GM12878 (cell line): ENCODE data around the gene THOC5. TPM values are rescaled to one million over a fixed set of nuclear protein-coding genes. Genes with fewer than 3 reads are reported as not detected.

ENCODE experiments used
- ATAC-seq: fragments of 200-7000 bp; cut with Tn5 transposase; 3 replicates; pipeline ENCODE4 v1.9.1; 2020; ENCODE audit warnings: mild to moderate bottlenecking, moderate library complexity
- BruUV-seq: library from RNA; stranded (reverse); fragments of 400-500 nt; replicated peaks from 2 replicates; lab custom pipeline; 2021; lab: Mats Ljungman, UMichigan
- CTCF ChIA-PET: fragments of 300-600 bp; sonication (Branson Sonifier 250); formaldehyde crosslinking; extraction: SDS; loops from one replicate; lab custom pipeline; 2021; ENCODE audit warnings: inconsistent platforms; lab: Yijun Ruan, JAX
- POLR2A ChIA-PET: fragments of 350-600 bp; formaldehyde crosslinking; extraction: SDS; loops from one replicate; lab custom pipeline; 2021; ENCODE audit warnings: inconsistent platforms; lab: Charles Lee
- RAD21 ChIA-PET: fragments of 300-600 bp; sonication (Branson Sonifier 250); formaldehyde crosslinking; loops from one replicate; lab custom pipeline; 2023; ENCODE audit warnings: antibody characterized with exemption; ENCODE audit not compliant: unreplicated experiment; lab: Charles Lee
- SMC1A ChIA-PET: fragments of 300-600 bp; sonication (Branson Sonifier 250); formaldehyde crosslinking; loops from one replicate; lab custom pipeline; 2023; ENCODE audit not compliant: unreplicated experiment, uncharacterized antibody; lab: Charles Lee
- DNase-seq: peaks from one replicate; pipeline ENCODE4 v3.0.0-alpha.2; 2011; ENCODE audit warnings: low read depth, low spot score
- FAIRE-seq: peaks from 3 replicates; lab custom pipeline; 2011; peaks lifted over from hg19 to GRCh38; lab: Jason Lieb, UNC
- H2AFZ ChIP-seq: 2 replicates; pipeline ENCODE4 v1.6.0; 2011; ENCODE audit warnings: low read depth, low read length, control low read depth; ENCODE audit not compliant: control insufficient read depth
- H3K27ac ChIP-seq: 2 replicates; pipeline ENCODE4 v1.5.1; 2011; ENCODE audit warnings: control low read depth; ENCODE audit not compliant: control insufficient read depth, insufficient read depth
- H3K27me3 ChIP-seq, 2 experiments: replicated peaks in 1 of 2; 2 replicates each; pipeline versions ENCODE4 v1.6.0 to v1.6.1; 2011; ENCODE audit warnings: low read length in 1 of 2; ENCODE audit not compliant: control insufficient read depth in 2 of 2, insufficient read depth in 2 of 2
- H3K36me3 ChIP-seq, 2 experiments: 2 replicates each; pipeline ENCODE4 v1.5.1; 2011; ENCODE audit warnings: low read length in 1 of 2; ENCODE audit not compliant: control insufficient read depth in 2 of 2, insufficient read depth in 2 of 2
- H3K4me1 ChIP-seq: 2 replicates; pipeline ENCODE4 v1.6.1; 2011; ENCODE audit warnings: mild to moderate bottlenecking, low read length, moderate library complexity, mixed read lengths; ENCODE audit not compliant: control insufficient read depth, insufficient read depth
- H3K4me2 ChIP-seq: 2 replicates; pipeline ENCODE4 v1.6.0; 2011; ENCODE audit warnings: control low read depth; ENCODE audit not compliant: control insufficient read depth, insufficient read depth
- H3K4me3 ChIP-seq: fragments of 200-600 bp; sonication (generic); 2 replicates; pipeline ENCODE4 v1.5.1; 2016
- H3K79me2 ChIP-seq: 2 replicates; pipeline ENCODE4 v1.6.0; 2011; ENCODE audit warnings: low read length; ENCODE audit not compliant: control insufficient read depth, insufficient read depth
- H3K9ac ChIP-seq: 2 replicates; pipeline ENCODE4 v1.8.0; 2011; ENCODE audit warnings: low read length, control low read depth, mixed read lengths; ENCODE audit not compliant: control insufficient read depth, insufficient read depth
- H3K9me3 ChIP-seq: replicated peaks from 3 replicates; pipeline ENCODE4 v1.5.1; 2011; ENCODE audit warnings: mild to moderate bottlenecking, low read length; ENCODE audit not compliant: control insufficient read depth, insufficient read depth
- H4K20me1 ChIP-seq: 2 replicates; pipeline ENCODE4 v1.6.0; 2011; ENCODE audit not compliant: control insufficient read depth, insufficient read depth
- ASH2L ChIP-seq: fragments of 300-600, 200-600 bp; sonication (generic); IDR thresholded peaks from 2 replicates; pipeline ENCODE4 v1.6.1; 2017; ENCODE audit warnings: low read depth, mild to moderate bottlenecking, borderline replicate concordance
- ESRRA ChIP-seq: IDR thresholded peaks from 2 replicates; pipeline ENCODE4 v1.6.1; 2012; ENCODE audit warnings: mild to moderate bottlenecking, low read length, improper control_type of control experiment
- GABPA ChIP-seq: IDR thresholded peaks from 2 replicates; pipeline ENCODE4 v1.6.1; 2014; ENCODE audit warnings: antibody characterized with exemption, low read depth, mild to moderate bottlenecking, inconsistent platforms
- NKRF ChIP-seq: fragments of 450-650 bp; conservative IDR thresholded peaks from 2 replicates; pipeline ENCODE4 v1.6.1; 2017; ENCODE audit warnings: mild to moderate bottlenecking, moderate library complexity
- PML ChIP-seq: IDR thresholded peaks from 2 replicates; pipeline ENCODE4 v1.6.1; 2012; ENCODE audit warnings: low read length, inconsistent platforms
- SMAD5 ChIP-seq: IDR thresholded peaks from 2 replicates; pipeline ENCODE4 v1.6.1; 2016; ENCODE audit warnings: antibody characterized with exemption, low read depth
- WGBS: methylation state at CpG from one replicate; pipeline ENCODE4 v1.1.6; 2016; ENCODE audit warnings: low lambda C conversion rate; ENCODE audit not compliant: insufficient replicate concordance, insufficient coverage; ENCODE audit errors: missing lambda C conversion rate; 5-methylcytosine and 5-hydroxymethylcytosine counted together
- in situ Hi-C: fragments of 300-500 bp; cut with MboI; formaldehyde crosslinking; loops from 9 replicates; pipeline ENCODE4 v1.14.3; 2018; ENCODE audit warnings: mixed read lengths
- intact Hi-C: fragments of 100-400 bp; cut with micrococcal nuclease; formaldehyde crosslinking; loops from one replicate; pipeline ENCODE4 v1.14.2; 2022; ENCODE audit not compliant: unreplicated experiment
- polyA plus RNA-seq, 11 experiments: library from polyadenylated mRNA; depleted of rRNA in 4 of 11; unstranded in 6 of 11; stranded (reverse) in 5 of 11; fragments of >200 nt; fragmentation: Nextera tagmentation in 4 of 11; fragmentation: Illumina TruSeq in 1 of 11; extraction: Ambion mirVana in 4 of 11; extraction: Trizol in 1 of 11; gene quantifications; 1 replicate in 1 of 11; 2 replicates in 10 of 11; pipeline versions ENCODE4 v1.2.1 to v1.2.3, GENCODE V29; 2011 to 2016; ENCODE audit warnings: inconsistent platforms in 2 of 11, missing spikeins in 2 of 11, low read depth in 1 of 11
- total RNA-seq, 4 experiments: library from RNA; depleted of rRNA in 3 of 4; stranded (reverse); fragments of >200 nt in 3 of 4; fragmentation: Illumina TruSeq in 1 of 4; extraction: Trizol in 1 of 4; gene quantifications; 2 replicates each; pipeline versions ENCODE4 v1.2.1 to v1.2.3, GENCODE V29; 2013 to 2021

The THOC5 gene
- total and polyA plus RNA-seq, 10 of the 15 experiments (the other 5 are each of a cell fraction or from before 2014, with no cell fraction given), result 20.9 to 44.9 (median 31.4) TPM

- Histone ChIP-seq H4K20me1 (no peaks in the 10 kb centered on the region), H3K27ac (no peak overlapping the region), H3K9ac (no peak overlapping the region), H3K36me3 (peaks cover 8 to 20% of the 10 kb centered on the region in 2 experiments; a peak in 3 of 4 replicates), H3K4me2 (no peak overlapping the region), H3K4me1 (no peaks in the 10 kb centered on the region), H3K4me3 (no peak overlapping the region), H3K79me2 (no peaks in the 10 kb centered on the region), H3K9me3 (no peaks in the 10 kb centered on the region), H3K27me3 (no peaks in the 10 kb centered on the region), H2AFZ (no peak overlapping the region)
- CTCF ChIA-PET, result interaction anchor here (1.2 kb wide), 1 partner anchor 116 kb away, joined by 3 read pairs; no protein-coding TSS in a partner anchor
- SMC1A ChIA-PET, result interaction anchor here (0.7 to 1.4 kb wide), 3 partner anchors 17 to 167 kb away, joined by 3 read pairs; no protein-coding TSS in a partner anchor
- ATAC-seq, result no peak
- DNase-seq, result no peak
- in situ Hi-C loops, result no loop called here
- TF ChIP-seq ESRRA, result no peak
- no peak for TF ChIP-seq GABPA
- no peak for TF ChIP-seq NKRF
- TF ChIP-seq SMAD5, result no peak
- TF ChIP-seq ASH2L, result no peak
- TF ChIP-seq PML, result no peak
- RAD21 ChIA-PET, result no interaction called here
- intact Hi-C loops, result no loop called here
- POLR2A ChIA-PET, result no interaction called here
- no peak for FAIRE-seq
- WGBS, result 89% methylated on average over 8 of the region's 8 CpGs
- no TSS peak for BruUV-seq
Measured at GRCh38 chr22:29511126-29511862, 42.3 kb downstream of the THOC5 start.
